SK-N-SH treated with all-trans-retinoic acid at 6 μM for 48 hours (cell line): ENCODE results near the gene SGPL1.

Experiments used
- ATAC-seq: fragments of 200-7000 bp; cut with Tn5 transposase; 3 replicates; pipeline ENCODE4 v1.9.1; 2020; ENCODE audit warnings: mild to moderate bottlenecking, moderate library complexity
- ARNTL ChIP-seq: fragments of 450-650 bp; formaldehyde crosslinking; IDR thresholded peaks from 2 replicates; pipeline ENCODE4 v1.5.0; 2020; ENCODE audit warnings: low read depth, mild to moderate bottlenecking, moderate library complexity, borderline replicate concordance
- BACH2 ChIP-seq: fragments of 250-450 bp; sonication (Bioruptor Pico); IDR thresholded peaks from 2 replicates; pipeline ENCODE4 v1.9.0; 2021; ENCODE audit warnings: mild to moderate bottlenecking, borderline replicate concordance
- CSDC2 ChIP-seq: fragments of 250-450 bp; sonication (Bioruptor Pico); IDR thresholded peaks from 2 replicates; pipeline ENCODE4 v1.5.0; 2020; ENCODE audit warnings: mild to moderate bottlenecking, moderate library complexity
- ESRRG ChIP-seq: fragments of 250-450 bp; sonication (Bioruptor Pico); IDR thresholded peaks from 2 replicates; pipeline ENCODE4 v1.6.1; 2021; ENCODE audit warnings: mild to moderate bottlenecking
- GLIS3 ChIP-seq: fragments of 250-450 bp; sonication (Bioruptor Pico); IDR thresholded peaks from 2 replicates; pipeline ENCODE4 v1.5.0; 2020; ENCODE audit warnings: mild to moderate bottlenecking, moderate library complexity
- ISL1 ChIP-seq: fragments of 250-450 bp; sonication (Bioruptor Pico); IDR thresholded peaks from 2 replicates; pipeline ENCODE4 v2.1.2; 2022; ENCODE audit warnings: mild to moderate bottlenecking, moderate library complexity
- OSR1 ChIP-seq: fragments of 250-450 bp; sonication (Bioruptor Pico); IDR thresholded peaks from 2 replicates; pipeline ENCODE4 v1.8.0; 2022; ENCODE audit warnings: moderate library complexity, mild to moderate bottlenecking, inconsistent platforms
- PPARA ChIP-seq: fragments of 250-450 bp; sonication (Bioruptor Pico); IDR thresholded peaks from 2 replicates; pipeline ENCODE4 v1.5.0; 2020; ENCODE audit warnings: mild to moderate bottlenecking, borderline replicate concordance
- RARB ChIP-seq: fragments of 250-450 bp; sonication (Bioruptor Pico); IDR thresholded peaks from 2 replicates; pipeline ENCODE4 v1.8.0; 2021; ENCODE audit warnings: mild to moderate bottlenecking, moderate library complexity
- SNAI2 ChIP-seq: fragments of 250-450 bp; sonication (Bioruptor Pico); IDR thresholded peaks from 2 replicates; pipeline ENCODE4 v1.5.0; 2020; ENCODE audit warnings: mild to moderate bottlenecking, moderate library complexity
- TCF4 ChIP-seq: fragments of 250-450 bp; sonication (Bioruptor Pico); IDR thresholded peaks from 2 replicates; pipeline ENCODE4 v1.8.0; 2021; ENCODE audit warnings: mild to moderate bottlenecking, moderate library complexity, borderline replicate concordance
- TOX ChIP-seq: fragments of 250-450 bp; sonication (Bioruptor Pico); IDR thresholded peaks from 2 replicates; pipeline ENCODE4 v1.8.0; 2021; ENCODE audit warnings: mild to moderate bottlenecking, moderate library complexity, borderline replicate concordance
- TSHZ2 ChIP-seq: fragments of 250-450 bp; sonication (Bioruptor Pico); IDR thresholded peaks from 2 replicates; pipeline ENCODE4 v1.5.0; 2020; ENCODE audit warnings: mild to moderate bottlenecking, moderate library complexity
- ZC3H10 ChIP-seq: fragments of 250-450 bp; sonication (Bioruptor Pico); IDR thresholded peaks from 2 replicates; pipeline ENCODE4 v1.5.1; 2021; ENCODE audit warnings: mild to moderate bottlenecking, moderate library complexity
- ZFP3 ChIP-seq: fragments of 250-450 bp; sonication (Bioruptor Pico); IDR thresholded peaks from 2 replicates; pipeline ENCODE4 v1.5.0; 2020; ENCODE audit warnings: mild to moderate bottlenecking, moderate library complexity
- ZFP30 ChIP-seq: fragments of 450-650 bp; formaldehyde crosslinking; IDR thresholded peaks from 2 replicates; pipeline ENCODE4 v1.5.0; 2022; ENCODE audit warnings: mild to moderate bottlenecking, moderate library complexity
- ZNF565 ChIP-seq: fragments of 450-650 bp; formaldehyde crosslinking; conservative IDR thresholded peaks from 2 replicates; pipeline ENCODE4 v1.5.0; 2020; ENCODE audit warnings: low read depth, mild to moderate bottlenecking, moderate library complexity
- ZNF8 ChIP-seq: fragments of 450-650 bp; formaldehyde crosslinking; IDR thresholded peaks from 2 replicates; pipeline ENCODE4 v1.5.0; 2020; ENCODE audit warnings: mild to moderate bottlenecking, moderate library complexity
- TF ChIP-seq, protein P1 (sequence below): fragments of 250-450 bp; sonication (Bioruptor Pico); IDR thresholded peaks from 2 replicates; pipeline ENCODE4 v1.8.0; 2021; ENCODE audit warnings: low read depth, mild to moderate bottlenecking, moderate library complexity, borderline replicate concordance
- TF ChIP-seq, protein P2 (sequence below): fragments of 250-450 bp; sonication (Bioruptor Pico); IDR thresholded peaks from 2 replicates; pipeline ENCODE4 v1.8.0; 2020; ENCODE audit warnings: mild to moderate bottlenecking, moderate library complexity, borderline replicate concordance
- TF ChIP-seq, protein P3 (sequence below): fragments of 250-450 bp; sonication (Bioruptor Pico); IDR thresholded peaks from 2 replicates; pipeline ENCODE4 v1.5.1; 2021; ENCODE audit warnings: mild to moderate bottlenecking, moderate library complexity

SGPL1 gene

GRCh38 chr10:70836319-70836718 lies 20.6 kb downstream of the SGPL1 start:
- no peak for TF ChIP-seq TCF4 (CRISPR knock-in tag)
- TF ChIP-seq ISL1 (CRISPR knock-in tag), result no peak
- TF ChIP-seq ZFP30 (CRISPR knock-in tag), result no peak
- TF ChIP-seq, protein P1, sequence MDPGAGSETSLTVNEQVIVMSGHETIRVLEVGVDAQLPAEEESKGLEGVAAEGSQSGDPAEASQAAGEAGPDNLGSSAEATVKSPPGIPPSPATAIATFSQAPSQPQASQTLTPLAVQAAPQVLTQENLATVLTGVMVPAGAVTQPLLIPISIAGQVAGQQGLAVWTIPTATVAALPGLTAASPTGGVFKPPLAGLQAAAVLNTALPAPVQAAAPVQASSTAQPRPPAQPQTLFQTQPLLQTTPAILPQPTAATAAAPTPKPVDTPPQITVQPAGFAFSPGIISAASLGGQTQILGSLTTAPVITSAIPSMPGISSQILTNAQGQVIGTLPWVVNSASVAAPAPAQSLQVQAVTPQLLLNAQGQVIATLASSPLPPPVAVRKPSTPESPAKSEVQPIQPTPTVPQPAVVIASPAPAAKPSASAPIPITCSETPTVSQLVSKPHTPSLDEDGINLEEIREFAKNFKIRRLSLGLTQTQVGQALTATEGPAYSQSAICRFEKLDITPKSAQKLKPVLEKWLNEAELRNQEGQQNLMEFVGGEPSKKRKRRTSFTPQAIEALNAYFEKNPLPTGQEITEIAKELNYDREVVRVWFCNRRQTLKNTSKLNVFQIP, result no peak
- TF ChIP-seq RARB (CRISPR knock-in tag), result no peak
- no peak for ATAC-seq

- no peak for ATAC-seq
- no peak for TF ChIP-seq ESRRG (CRISPR knock-in tag)
- no peak for TF ChIP-seq ISL1 (CRISPR knock-in tag)
- TF ChIP-seq TOX (CRISPR knock-in tag), result no peak
- TF ChIP-seq, protein P2, sequence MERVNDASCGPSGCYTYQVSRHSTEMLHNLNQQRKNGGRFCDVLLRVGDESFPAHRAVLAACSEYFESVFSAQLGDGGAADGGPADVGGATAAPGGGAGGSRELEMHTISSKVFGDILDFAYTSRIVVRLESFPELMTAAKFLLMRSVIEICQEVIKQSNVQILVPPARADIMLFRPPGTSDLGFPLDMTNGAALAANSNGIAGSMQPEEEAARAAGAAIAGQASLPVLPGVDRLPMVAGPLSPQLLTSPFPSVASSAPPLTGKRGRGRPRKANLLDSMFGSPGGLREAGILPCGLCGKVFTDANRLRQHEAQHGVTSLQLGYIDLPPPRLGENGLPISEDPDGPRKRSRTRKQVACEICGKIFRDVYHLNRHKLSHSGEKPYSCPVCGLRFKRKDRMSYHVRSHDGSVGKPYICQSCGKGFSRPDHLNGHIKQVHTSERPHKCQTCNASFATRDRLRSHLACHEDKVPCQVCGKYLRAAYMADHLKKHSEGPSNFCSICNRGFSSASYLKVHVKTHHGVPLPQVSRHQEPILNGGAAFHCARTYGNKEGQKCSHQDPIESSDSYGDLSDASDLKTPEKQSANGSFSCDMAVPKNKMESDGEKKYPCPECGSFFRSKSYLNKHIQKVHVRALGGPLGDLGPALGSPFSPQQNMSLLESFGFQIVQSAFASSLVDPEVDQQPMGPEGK, result no peak
- no peak for TF ChIP-seq PPARA
- TF ChIP-seq SNAI2, result no peak
- TF ChIP-seq, protein P3, sequence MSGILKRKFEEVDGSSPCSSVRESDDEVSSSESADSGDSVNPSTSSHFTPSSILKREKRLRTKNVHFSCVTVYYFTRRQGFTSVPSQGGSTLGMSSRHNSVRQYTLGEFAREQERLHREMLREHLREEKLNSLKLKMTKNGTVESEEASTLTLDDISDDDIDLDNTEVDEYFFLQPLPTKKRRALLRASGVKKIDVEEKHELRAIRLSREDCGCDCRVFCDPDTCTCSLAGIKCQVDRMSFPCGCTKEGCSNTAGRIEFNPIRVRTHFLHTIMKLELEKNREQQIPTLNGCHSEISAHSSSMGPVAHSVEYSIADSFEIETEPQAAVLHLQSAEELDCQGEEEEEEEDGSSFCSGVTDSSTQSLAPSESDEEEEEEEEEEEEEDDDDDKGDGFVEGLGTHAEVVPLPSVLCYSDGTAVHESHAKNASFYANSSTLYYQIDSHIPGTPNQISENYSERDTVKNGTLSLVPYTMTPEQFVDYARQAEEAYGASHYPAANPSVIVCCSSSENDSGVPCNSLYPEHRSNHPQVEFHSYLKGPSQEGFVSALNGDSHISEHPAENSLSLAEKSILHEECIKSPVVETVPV (CRISPR knock-in tag), result no peak
- no peak for TF ChIP-seq TSHZ2
- TF ChIP-seq ZNF8 (CRISPR knock-in tag), result no peak
- no peak for TF ChIP-seq GLIS3 (CRISPR knock-in tag)
- no peak for TF ChIP-seq ZC3H10 (CRISPR knock-in tag)
- no peak for TF ChIP-seq ZNF565 (CRISPR knock-in tag)
- TF ChIP-seq, all 23 proteins: peak for 0
Observed at GRCh38 chr10:70837660-70838059, 21.9 kb downstream of the SGPL1 start.

GRCh38 chr10:70838270-70838805 lies 22.6 kb downstream of the SGPL1 start:
- ATAC-seq, result no peak
- peak; percentile 16; the same call in 1 of the 2 replicates for TF ChIP-seq TCF4 (CRISPR knock-in tag)
- TF ChIP-seq ZFP3 (CRISPR knock-in tag), result no peak
- no peak for TF ChIP-seq ZNF565 (CRISPR knock-in tag)
- TF ChIP-seq OSR1, result no peak

DNA sequence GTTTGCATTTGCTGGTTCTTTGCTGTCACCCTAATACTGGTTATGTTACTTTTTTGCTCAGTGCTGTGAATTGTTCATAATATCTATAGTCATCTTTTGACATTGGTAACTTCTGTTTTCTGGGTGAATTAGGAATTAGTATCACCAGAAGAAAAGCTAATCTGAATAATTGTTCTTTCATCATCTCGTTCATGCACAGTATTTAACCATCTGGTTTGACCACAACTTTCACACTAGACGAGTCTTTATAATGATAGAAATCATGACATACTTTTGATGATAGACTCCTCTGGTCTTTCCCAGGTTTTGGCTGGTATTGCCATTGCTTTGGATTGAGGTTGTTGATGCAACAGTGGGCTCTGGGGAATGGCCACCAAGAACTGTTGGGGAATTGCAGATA lies 25.1 kb downstream of the SGPL1 start:
- no peak for ATAC-seq
- TF ChIP-seq GLIS3 (CRISPR knock-in tag), result no peak
- TF ChIP-seq, protein P2, result no peak
- TF ChIP-seq TOX (CRISPR knock-in tag), result no peak
- TF ChIP-seq OSR1, result no peak
- no peak for TF ChIP-seq ARNTL (CRISPR knock-in tag)
- no peak for TF ChIP-seq RARB (CRISPR knock-in tag)
- TF ChIP-seq ISL1 (CRISPR knock-in tag), result no peak
- no peak for TF ChIP-seq ZFP30 (CRISPR knock-in tag)
- TF ChIP-seq ZC3H10 (CRISPR knock-in tag), result no peak
- TF ChIP-seq BACH2 (CRISPR knock-in tag), result no peak
- no peak for TF ChIP-seq CSDC2 (CRISPR knock-in tag)
- TF ChIP-seq, protein P3 (CRISPR knock-in tag), result no peak
- TF ChIP-seq, protein P1, result no peak
- TF ChIP-seq PPARA, result no peak
